ENCODE measurements around the gene TMEM147. TPM values are rescaled to one million over a fixed set of nuclear protein-coding genes. Genes with fewer than 3 reads are reported as not detected.

TMEM147 gene
- 100 to 1,000 TPM in 3 of 4 donors, 10 to 100 TPM in 1; 86.2 to 145 (median 119) TPM for total RNA-seq

DNA sequence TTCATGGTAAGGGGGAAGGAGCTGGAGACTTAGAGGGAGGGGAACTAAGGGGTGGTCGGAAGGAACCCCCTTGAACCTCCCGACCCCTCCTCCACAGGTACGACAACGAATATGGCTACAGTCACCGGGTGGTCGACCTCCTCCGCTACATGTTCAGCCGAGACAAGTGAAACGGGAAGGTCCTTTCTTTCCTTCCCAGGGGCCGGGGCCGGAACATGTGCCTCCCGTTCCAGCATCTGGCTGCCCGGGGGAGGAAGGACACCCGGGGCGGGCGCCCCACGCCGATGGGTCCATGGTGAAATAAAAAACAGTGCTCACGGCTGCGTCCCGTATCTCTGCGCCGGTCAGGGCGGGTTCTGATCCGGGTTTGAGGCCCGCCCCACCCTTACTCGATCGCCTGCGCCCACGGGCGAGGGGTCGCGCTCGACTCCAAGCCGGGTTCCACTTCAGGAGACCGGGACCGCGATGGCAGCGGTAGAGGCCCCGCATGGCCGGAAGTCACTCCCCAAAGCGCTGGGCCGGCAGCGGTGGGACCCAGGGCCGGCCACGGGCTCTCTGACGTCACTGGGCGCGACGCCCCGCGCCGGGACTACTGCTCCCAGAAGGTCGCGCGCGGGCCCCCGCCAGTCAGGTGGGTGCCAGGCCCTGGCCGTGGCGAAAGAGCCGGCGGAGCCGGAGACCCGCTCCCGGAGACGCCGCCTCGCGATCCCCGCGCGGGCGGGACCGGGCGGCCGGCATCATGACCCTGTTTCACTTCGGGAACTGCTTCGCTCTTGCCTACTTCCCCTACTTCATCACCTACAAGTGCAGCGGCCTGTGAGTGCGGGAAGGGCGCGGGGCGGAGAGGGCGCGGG is at the start of gene TMEM147:
Gene TMEM147, plus strand, starts transcription at position 626 of the 854 bp plus-strand sequence. Its CDS starts 114 bp downstream, at position 740.
- Histone ChIP-seq H3K9me3 (no peaks in the 10 kb centered on the region), H3K4me3 (peak within 1 kb of the TSS; percentile 71 to 90 (median 80)), H3K36me3 (peaks cover 0 to 11% of the 10 kb centered on the region in 2 donors), H3K27me3 (no peaks in the 10 kb centered on the region), H3K4me1 (peaks cover 18 to 25% of the 10 kb centered on the region in 2 donors), H3K27ac (peak within 1 kb of the TSS; percentile 80 to 89 (median 87))
- TF ChIP-seq, protein P1, sequence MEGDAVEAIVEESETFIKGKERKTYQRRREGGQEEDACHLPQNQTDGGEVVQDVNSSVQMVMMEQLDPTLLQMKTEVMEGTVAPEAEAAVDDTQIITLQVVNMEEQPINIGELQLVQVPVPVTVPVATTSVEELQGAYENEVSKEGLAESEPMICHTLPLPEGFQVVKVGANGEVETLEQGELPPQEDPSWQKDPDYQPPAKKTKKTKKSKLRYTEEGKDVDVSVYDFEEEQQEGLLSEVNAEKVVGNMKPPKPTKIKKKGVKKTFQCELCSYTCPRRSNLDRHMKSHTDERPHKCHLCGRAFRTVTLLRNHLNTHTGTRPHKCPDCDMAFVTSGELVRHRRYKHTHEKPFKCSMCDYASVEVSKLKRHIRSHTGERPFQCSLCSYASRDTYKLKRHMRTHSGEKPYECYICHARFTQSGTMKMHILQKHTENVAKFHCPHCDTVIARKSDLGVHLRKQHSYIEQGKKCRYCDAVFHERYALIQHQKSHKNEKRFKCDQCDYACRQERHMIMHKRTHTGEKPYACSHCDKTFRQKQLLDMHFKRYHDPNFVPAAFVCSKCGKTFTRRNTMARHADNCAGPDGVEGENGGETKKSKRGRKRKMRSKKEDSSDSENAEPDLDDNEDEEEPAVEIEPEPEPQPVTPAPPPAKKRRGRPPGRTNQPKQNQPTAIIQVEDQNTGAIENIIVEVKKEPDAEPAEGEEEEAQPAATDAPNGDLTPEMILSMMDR (IDR thresholded peaks at IDR 0.05 in 4 of 5, conservative IDR thresholded peaks at IDR 0.05 in 1 of 5), result no peak
- TF ChIP-seq POLR2A (IDR thresholded peaks at IDR 0.05), result peak; percentile 63 to 70
- intact Hi-C loops (cut with DNase I; ENCODE audit: low total_unique reads) (loop anchor here (1.0 to 2.0 kb wide), 6 partner anchors 67 to 386 kb away; partner anchors contain the start of genes HAUS5 and USF2), in situ Hi-C loops (cut with MboI; ENCODE audit: low sequenced_read_pairs in 4 of 4) (loop anchor here in 2 of 4 donors (10.0 to 25.0 kb wide), 2 partner anchors 167 to 170 kb away; partner anchors contain the start of genes KMT2B (in 2 of the 2) and ZBTB32 (in 1 of the 2))
- ATAC-seq (peak; percentile 91 to 92), DNase-seq (peak; percentile 87)

GRCh38 chr19:35497406-35497805 is 48.0 kb upstream of the TMEM147 start:
- H3K9me3 ChIP-seq, result no peaks in the 10 kb centered on the region
- DNase-seq (no peak), ATAC-seq (no peak)
- H3K27me3 ChIP-seq, result peaks cover 0 to 5% (median 3%) of the 10 kb centered on the region in 3 donors
- no peak overlapping the region for H3K4me3 ChIP-seq
- no peaks in the 10 kb centered on the region for H3K36me3 ChIP-seq
- no peak overlapping the region for H3K27ac ChIP-seq
- no peak for TF ChIP-seq POLR2A (IDR thresholded peaks at IDR 0.05)
- TF ChIP-seq, protein P1 (IDR thresholded peaks at IDR 0.05 in 4 of 5, conservative IDR thresholded peaks at IDR 0.05 in 1 of 5), result no peak
- intact Hi-C loops (cut with DNase I; ENCODE audit: low total_unique reads), result loop anchor here (10.0 kb wide), 1 partner anchor 143 kb away; the partner anchor contains the start of gene FFAR3
- in situ Hi-C loops (cut with MboI; ENCODE audit: low sequenced_read_pairs in 4 of 4), result loop anchor here in 1 of 4 donors (10.0 kb wide), 1 partner anchor 153 kb away; the partner anchor contains the start of gene FFAR1
- H3K4me1 ChIP-seq, result peaks cover 0 to 3% of the 10 kb centered on the region in 2 donors

GRCh38 chr19:35498220-35498619 is 47.2 kb upstream of the TMEM147 start:
- Histone ChIP-seq H3K36me3 (no peaks in the 10 kb centered on the region), H3K4me1 (peaks cover 0 to 3% of the 10 kb centered on the region in 2 donors), H3K4me3 (no peak overlapping the region), H3K27ac (no peak overlapping the region), H3K27me3 (peaks cover 0 to 3% (median 0%) of the 10 kb centered on the region in 3 donors), H3K9me3 (no peaks in the 10 kb centered on the region)
- TF ChIP-seq, protein P1 (IDR thresholded peaks at IDR 0.05 in 4 of 5, conservative IDR thresholded peaks at IDR 0.05 in 1 of 5), result no peak
- no peak for TF ChIP-seq POLR2A (IDR thresholded peaks at IDR 0.05)
- DNase-seq, result no peak
- in situ Hi-C loops (cut with MboI; ENCODE audit: low sequenced_read_pairs in 4 of 4), result loop anchor here in 1 of 4 donors (10.0 kb wide), 1 partner anchor 153 kb away; the partner anchor contains the start of gene FFAR1
- ATAC-seq, result no peak
- intact Hi-C loops (cut with DNase I; ENCODE audit: low total_unique reads), result loop anchor here (10.0 kb wide), 1 partner anchor 143 kb away; the partner anchor contains the start of gene FFAR3

- H3K27me3 ChIP-seq, result peaks cover 0 to 3% (median 0%) of the 10 kb centered on the region in 3 donors
- DNase-seq (no peak), ATAC-seq (no peak)
- H3K9me3 ChIP-seq, result no peaks in the 10 kb centered on the region
- H3K4me1 ChIP-seq, result peaks cover 0 to 3% of the 10 kb centered on the region in 2 donors
- TF ChIP-seq POLR2A (IDR thresholded peaks at IDR 0.05), result no peak
- TF ChIP-seq, protein P1 (IDR thresholded peaks at IDR 0.05 in 4 of 5, conservative IDR thresholded peaks at IDR 0.05 in 1 of 5), result no peak
- no peak overlapping the region for H3K4me3 ChIP-seq
- in situ Hi-C loops (cut with MboI; ENCODE audit: low sequenced_read_pairs in 4 of 4) (loop anchor here in 1 of 4 donors (10.0 kb wide), 1 partner anchor 154 kb away; the partner anchor contains the start of gene FFAR1), intact Hi-C loops (cut with DNase I; ENCODE audit: low total_unique reads) (loop anchor here (10.0 kb wide), 1 partner anchor 144 kb away; the partner anchor contains the start of gene FFAR3)
- no peak overlapping the region for H3K27ac ChIP-seq
- no peaks in the 10 kb centered on the region for H3K36me3 ChIP-seq
These were observed 46.4 kb upstream of the TMEM147 start for GRCh38 chr19:35498984-35499527.

Measured in gastrocnemius medialis (tissue), 4 donors.